HepG2 (cell line): ENCODE measurements around the gene KDM6B. TPM values are rescaled to one million over a fixed set of nuclear protein-coding genes. Genes with fewer than 3 reads are reported as not detected.

Experiments
- ARNT ChIP-seq: fragments of 450-650 bp; IDR thresholded peaks from 2 replicates; pipeline ENCODE4 v1.6.1; 2017
- ATF1 ChIP-seq: IDR thresholded peaks from 2 replicates; pipeline ENCODE4 v1.6.1; 2016; ENCODE audit warnings: mild to moderate bottlenecking, control low read depth
- GZF1 ChIP-seq: sonication (generic); formaldehyde crosslinking; IDR thresholded peaks from 2 replicates; pipeline ENCODE4 v1.5.1; 2020; ENCODE audit warnings: mild to moderate bottlenecking, missing genetic modification reagents
- HDAC2 ChIP-seq: sonication (generic); formaldehyde crosslinking; IDR thresholded peaks from 2 replicates; pipeline ENCODE4 v1.4.0; 2020; ENCODE audit warnings: missing genetic modification reagents
- HOXD1 ChIP-seq: sonication (generic); formaldehyde crosslinking; IDR thresholded peaks from 2 replicates; pipeline ENCODE4 v1.5.0; 2020; ENCODE audit warnings: missing genetic modification reagents
- MIXL1 ChIP-seq: IDR thresholded peaks from 2 replicates; pipeline ENCODE4 v1.6.1; 2016
- PHF5A ChIP-seq: IDR thresholded peaks from one replicate; pipeline ENCODE4 v1.6.1; 2018; ENCODE audit warnings: low read depth, missing genetic modification reagents; ENCODE audit not compliant: unreplicated experiment
- POGZ ChIP-seq: sonication (generic); formaldehyde crosslinking; IDR thresholded peaks from 2 replicates; pipeline ENCODE4 v1.4.0; 2020; ENCODE audit warnings: mild to moderate bottlenecking, missing genetic modification reagents
- RFXANK ChIP-seq: IDR thresholded peaks from 2 replicates; pipeline ENCODE4 v1.6.1; 2016
- SAFB2 ChIP-seq: sonication (generic); formaldehyde crosslinking; IDR thresholded peaks from 2 replicates; pipeline ENCODE4 v1.5.1; 2020; ENCODE audit warnings: missing genetic modification reagents, low read depth, mild to moderate bottlenecking, borderline replicate concordance
- TAF1 ChIP-seq: sonication (generic); formaldehyde crosslinking; IDR thresholded peaks from 2 replicates; pipeline ENCODE4 v1.4.0; 2020; ENCODE audit warnings: missing genetic modification reagents
- TBP ChIP-seq: sonication (generic); formaldehyde crosslinking; IDR thresholded peaks from 2 replicates; pipeline ENCODE4 v1.5.0; 2020; ENCODE audit warnings: missing genetic modification reagents
- TRIM24 ChIP-seq: sonication (generic); formaldehyde crosslinking; IDR thresholded peaks from 2 replicates; pipeline ENCODE4 v1.8.0; 2022; ENCODE audit warnings: mild to moderate bottlenecking, missing genetic modification reagents
- ZBTB21 ChIP-seq: sonication (generic); formaldehyde crosslinking; IDR thresholded peaks from 2 replicates; pipeline ENCODE4 v1.4.0; 2020; ENCODE audit warnings: missing genetic modification reagents
- ZBTB42 ChIP-seq: sonication (generic); formaldehyde crosslinking; IDR thresholded peaks from 2 replicates; pipeline ENCODE4 v1.5.0; 2020; ENCODE audit warnings: mild to moderate bottlenecking, missing genetic modification reagents
- ZFX ChIP-seq: sonication (generic); formaldehyde crosslinking; IDR thresholded peaks from 2 replicates; pipeline ENCODE4 v1.4.0; 2020; ENCODE audit warnings: mild to moderate bottlenecking, low read depth, missing genetic modification reagents, moderate library complexity
- ZFY ChIP-seq: sonication (generic); formaldehyde crosslinking; IDR thresholded peaks from 2 replicates; pipeline ENCODE4 v1.4.0; 2020; ENCODE audit warnings: missing genetic modification reagents
- ZNF672 ChIP-seq: sonication (generic); formaldehyde crosslinking; IDR thresholded peaks from 2 replicates; pipeline ENCODE4 v1.8.1; 2022; ENCODE audit warnings: missing genetic modification reagents
- polyA plus RNA-seq, 8 experiments: library from polyadenylated mRNA; depleted of rRNA in 3 of 8; stranded (reverse) in 7 of 8; unstranded in 1 of 8; fragments of >200 nt; fragmentation: Illumina TruSeq in 4 of 8; extraction: Trizol in 4 of 8; gene quantifications; 2 replicates each; pipeline versions ENCODE4 v1.2.1 to v1.2.3, GENCODE V29; 2011 to 2016; ENCODE audit warnings: low read depth in 4 of 8, missing spikeins in 1 of 8, mixed read lengths in 1 of 8; ENCODE audit not compliant: insufficient read depth in 1 of 8
- total RNA-seq, 5 experiments: library from RNA; depleted of rRNA; stranded (reverse); fragments of >200 nt; fragmentation: Illumina TruSeq; extraction: Trizol; gene quantifications; 2 replicates each; pipeline ENCODE4 v1.2.3, GENCODE V29; 2016; ENCODE audit warnings: low read depth in 1 of 5
- TF ChIP-seq, protein P1 (sequence below): sonication (generic); formaldehyde crosslinking; IDR thresholded peaks from 2 replicates; pipeline ENCODE4 v1.4.0; 2020; ENCODE audit warnings: low read depth, missing genetic modification reagents
- TF ChIP-seq, protein P2 (sequence below): sonication (generic); formaldehyde crosslinking; IDR thresholded peaks from 2 replicates; pipeline ENCODE4 v1.8.0; 2022; ENCODE audit warnings: mild to moderate bottlenecking, missing genetic modification reagents
- TF ChIP-seq, protein P3 (sequence below): sonication (generic); formaldehyde crosslinking; IDR thresholded peaks from 2 replicates; pipeline ENCODE4 v1.8.0; 2022; ENCODE audit warnings: mild to moderate bottlenecking, missing genetic modification reagents, moderate library complexity
- TF ChIP-seq, protein P4 (sequence below): sonication (generic); formaldehyde crosslinking; IDR thresholded peaks from 2 replicates; pipeline ENCODE4 v1.4.0; 2020; ENCODE audit warnings: missing genetic modification reagents, borderline replicate concordance

Gene KDM6B
- total and polyA plus RNA-seq, 2 of the 13 experiments (the other 11 are each of a cell fraction or from before 2014, with no cell fraction given) = 1.3 to 2.1 TPM

DNA sequence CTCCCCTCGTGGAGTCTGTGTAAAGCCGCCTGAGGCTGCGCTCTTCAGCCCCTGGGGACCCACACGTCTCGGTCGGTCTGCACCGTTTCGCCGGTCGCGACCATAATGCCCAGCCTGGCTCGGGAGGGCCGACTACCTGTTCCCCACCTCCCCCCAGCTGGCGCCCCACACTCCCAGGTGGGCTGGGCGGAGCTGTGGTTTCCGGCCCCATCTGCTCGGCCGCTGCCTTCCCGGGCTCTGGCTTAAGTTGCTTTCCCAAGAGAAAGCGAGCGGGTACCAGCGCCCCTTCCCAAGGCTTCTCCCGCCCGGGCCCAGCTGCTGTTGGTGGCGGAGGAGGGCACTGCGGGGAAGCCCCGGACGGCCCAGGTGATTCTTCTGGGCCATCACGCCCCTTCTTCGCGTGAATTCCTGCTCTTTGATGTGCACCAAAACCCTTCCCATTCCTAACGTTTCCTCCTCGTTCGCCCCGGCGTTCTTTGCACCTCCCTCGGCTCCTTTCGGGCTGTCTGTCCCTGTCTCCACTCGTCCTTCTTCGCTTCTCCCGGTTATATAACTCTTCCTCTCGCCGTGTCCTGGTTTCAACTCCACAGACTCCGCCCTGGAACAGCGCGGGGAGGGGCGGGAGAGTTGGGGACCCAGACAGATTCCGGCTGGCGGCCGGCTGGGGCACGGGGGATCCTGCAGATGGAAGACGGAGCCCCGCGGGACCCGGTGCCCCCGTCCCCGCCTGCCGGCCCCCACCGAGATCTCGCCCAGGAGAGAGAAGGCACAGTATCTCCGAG lies 2.0 kb downstream of the KDM6B start (continued):
- TF ChIP-seq, protein P1, sequence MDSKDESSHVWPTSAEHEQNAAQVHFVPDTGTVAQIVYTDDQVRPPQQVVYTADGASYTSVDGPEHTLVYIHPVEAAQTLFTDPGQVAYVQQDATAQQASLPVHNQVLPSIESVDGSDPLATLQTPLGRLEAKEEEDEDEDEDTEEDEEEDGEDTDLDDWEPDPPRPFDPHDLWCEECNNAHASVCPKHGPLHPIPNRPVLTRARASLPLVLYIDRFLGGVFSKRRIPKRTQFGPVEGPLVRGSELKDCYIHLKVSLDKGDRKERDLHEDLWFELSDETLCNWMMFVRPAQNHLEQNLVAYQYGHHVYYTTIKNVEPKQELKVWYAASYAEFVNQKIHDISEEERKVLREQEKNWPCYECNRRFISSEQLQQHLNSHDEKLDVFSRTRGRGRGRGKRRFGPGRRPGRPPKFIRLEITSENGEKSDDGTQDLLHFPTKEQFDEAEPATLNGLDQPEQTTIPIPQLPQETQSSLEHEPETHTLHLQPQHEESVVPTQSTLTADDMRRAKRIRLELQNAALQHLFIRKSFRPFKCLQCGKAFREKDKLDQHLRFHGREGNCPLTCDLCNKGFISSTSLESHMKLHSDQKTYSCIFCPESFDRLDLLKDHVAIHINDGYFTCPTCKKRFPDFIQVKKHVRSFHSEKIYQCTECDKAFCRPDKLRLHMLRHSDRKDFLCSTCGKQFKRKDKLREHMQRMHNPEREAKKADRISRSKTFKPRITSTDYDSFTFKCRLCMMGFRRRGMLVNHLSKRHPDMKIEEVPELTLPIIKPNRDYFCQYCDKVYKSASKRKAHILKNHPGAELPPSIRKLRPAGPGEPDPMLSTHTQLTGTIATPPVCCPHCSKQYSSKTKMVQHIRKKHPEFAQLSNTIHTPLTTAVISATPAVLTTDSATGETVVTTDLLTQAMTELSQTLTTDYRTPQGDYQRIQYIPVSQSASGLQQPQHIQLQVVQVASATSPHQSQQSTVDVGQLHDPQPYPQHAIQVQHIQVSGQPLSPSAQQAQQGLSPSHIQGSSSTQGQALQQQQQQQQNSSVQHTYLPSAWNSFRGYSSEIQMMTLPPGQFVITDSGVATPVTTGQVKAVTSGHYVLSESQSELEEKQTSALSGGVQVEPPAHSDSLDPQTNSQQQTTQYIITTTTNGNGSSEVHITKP (CRISPR knock-in tag) = no peak
- TF ChIP-seq SAFB2 (CRISPR knock-in tag) (no peak; the same call in 1 of the 2 replicates), POGZ (CRISPR knock-in tag) (no peak), HOXD1 (no peak), TRIM24 (CRISPR knock-in tag) (no peak), ARNT (no peak), PHF5A (CRISPR knock-in tag) (no peak), MIXL1 (CRISPR knock-in tag) (no peak), ZBTB42 (0 out of 2 replicates have a peak, but pooled peaks have one; percentile 22), TBP (CRISPR knock-in tag) (peak; percentile 56; the same call in 1 of the 2 replicates), ZBTB21 (CRISPR knock-in tag) (no peak), RFXANK (CRISPR knock-in tag) (no peak), ZFY (CRISPR knock-in tag) (peak; percentile 16; the same call in 1 of the 2 replicates), ZFX (CRISPR knock-in tag) (peak; percentile 40; the same call in 1 of the 2 replicates), TAF1 (CRISPR knock-in tag) (peak; percentile 39; the same call in 1 of the 2 replicates), ATF1 (CRISPR knock-in tag) (no peak), GZF1 (CRISPR knock-in tag) (peak; percentile 4; the same call in 1 of the 2 replicates), ZNF672 (CRISPR knock-in tag) (no peak; the same call in 1 of the 2 replicates), HDAC2 (0 out of 2 replicates have a peak, but pooled peaks have one; percentile 1)
- TF ChIP-seq, protein P2, sequence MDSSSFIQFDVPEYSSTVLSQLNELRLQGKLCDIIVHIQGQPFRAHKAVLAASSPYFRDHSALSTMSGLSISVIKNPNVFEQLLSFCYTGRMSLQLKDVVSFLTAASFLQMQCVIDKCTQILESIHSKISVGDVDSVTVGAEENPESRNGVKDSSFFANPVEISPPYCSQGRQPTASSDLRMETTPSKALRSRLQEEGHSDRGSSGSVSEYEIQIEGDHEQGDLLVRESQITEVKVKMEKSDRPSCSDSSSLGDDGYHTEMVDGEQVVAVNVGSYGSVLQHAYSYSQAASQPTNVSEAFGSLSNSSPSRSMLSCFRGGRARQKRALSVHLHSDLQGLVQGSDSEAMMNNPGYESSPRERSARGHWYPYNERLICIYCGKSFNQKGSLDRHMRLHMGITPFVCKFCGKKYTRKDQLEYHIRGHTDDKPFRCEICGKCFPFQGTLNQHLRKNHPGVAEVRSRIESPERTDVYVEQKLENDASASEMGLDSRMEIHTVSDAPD (CRISPR knock-in tag) = no peak
- TF ChIP-seq, protein P3, sequence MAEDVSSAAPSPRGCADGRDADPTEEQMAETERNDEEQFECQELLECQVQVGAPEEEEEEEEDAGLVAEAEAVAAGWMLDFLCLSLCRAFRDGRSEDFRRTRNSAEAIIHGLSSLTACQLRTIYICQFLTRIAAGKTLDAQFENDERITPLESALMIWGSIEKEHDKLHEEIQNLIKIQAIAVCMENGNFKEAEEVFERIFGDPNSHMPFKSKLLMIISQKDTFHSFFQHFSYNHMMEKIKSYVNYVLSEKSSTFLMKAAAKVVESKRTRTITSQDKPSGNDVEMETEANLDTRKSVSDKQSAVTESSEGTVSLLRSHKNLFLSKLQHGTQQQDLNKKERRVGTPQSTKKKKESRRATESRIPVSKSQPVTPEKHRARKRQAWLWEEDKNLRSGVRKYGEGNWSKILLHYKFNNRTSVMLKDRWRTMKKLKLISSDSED (CRISPR knock-in tag) = no peak
- TF ChIP-seq, protein P4, sequence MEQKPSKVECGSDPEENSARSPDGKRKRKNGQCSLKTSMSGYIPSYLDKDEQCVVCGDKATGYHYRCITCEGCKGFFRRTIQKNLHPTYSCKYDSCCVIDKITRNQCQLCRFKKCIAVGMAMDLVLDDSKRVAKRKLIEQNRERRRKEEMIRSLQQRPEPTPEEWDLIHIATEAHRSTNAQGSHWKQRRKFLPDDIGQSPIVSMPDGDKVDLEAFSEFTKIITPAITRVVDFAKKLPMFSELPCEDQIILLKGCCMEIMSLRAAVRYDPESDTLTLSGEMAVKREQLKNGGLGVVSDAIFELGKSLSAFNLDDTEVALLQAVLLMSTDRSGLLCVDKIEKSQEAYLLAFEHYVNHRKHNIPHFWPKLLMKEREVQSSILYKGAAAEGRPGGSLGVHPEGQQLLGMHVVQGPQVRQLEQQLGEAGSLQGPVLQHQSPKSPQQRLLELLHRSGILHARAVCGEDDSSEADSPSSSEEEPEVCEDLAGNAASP (CRISPR knock-in tag) = peak; percentile 99
